PC-9 (cell line): Measurements from ENCODE around the gene CRYBA1. TPM values are rescaled to one million over a fixed set of nuclear protein-coding genes. Genes with fewer than 3 reads are reported as not detected.
"Not testable (repeated sequence)": the region's sequence is repeated elsewhere in the genome, so short reads cannot be mapped to it uniquely, and the experiment has no call there.

Experiments
- BruUV-seq: library from RNA; stranded (reverse); fragments of 400-500 nt; replicated peaks from 2 replicates; lab custom pipeline; 2021; lab: Mats Ljungman, UMichigan
- CTCF ChIA-PET: fragments of 300-600 bp; sonication (Branson Sonifier 250); formaldehyde crosslinking; loops from one replicate; lab custom pipeline; 2022; ENCODE audit warnings: antibody characterized with exemption; lab: Charles Lee
- POLR2A ChIA-PET: fragments of 300-600 bp; sonication (Branson Sonifier 250); formaldehyde crosslinking; loops from one replicate; lab custom pipeline; 2022; ENCODE audit warnings: antibody characterized with exemption; ENCODE audit not compliant: unreplicated experiment; lab: Charles Lee
- DNase-seq, 2 experiments: peaks; one replicate each; pipeline versions ENCODE4 v3.0.0 to v3.0.0-alpha.2; 2015 to 2022; ENCODE audit warnings: mixed read lengths in 1 of 2
- H2AFZ ChIP-seq: fragments of 200-600 bp; sonication (generic); 2 replicates; pipeline ENCODE4 v1.8.1; 2017; ENCODE audit warnings: antibody characterized with exemption
- H3F3A ChIP-seq: fragments of 200-600 bp; sonication (generic); 2 replicates; pipeline ENCODE4 v1.8.1; 2017; ENCODE audit warnings: antibody characterized with exemption, mild to moderate bottlenecking, low read depth; ENCODE audit not compliant: insufficient read depth
- H3K27ac ChIP-seq: fragments of 200-600 bp; sonication (generic); 2 replicates; pipeline ENCODE4 v1.6.1; 2016; ENCODE audit warnings: mixed run types
- H3K27me3 ChIP-seq: fragments of 200-600 bp; sonication (generic); 2 replicates; pipeline ENCODE4 v1.6.1; 2016; ENCODE audit warnings: low read depth, mixed run types; ENCODE audit not compliant: insufficient read depth
- H3K36me3 ChIP-seq: fragments of 200-600 bp; sonication (generic); 2 replicates; pipeline ENCODE4 v1.6.1; 2016; ENCODE audit warnings: low read depth, mixed run types
- H3K4me1 ChIP-seq: fragments of 200-600 bp; sonication (generic); replicated peaks from 2 replicates; pipeline ENCODE4 v1.6.1; 2016; ENCODE audit warnings: mixed run types; ENCODE audit not compliant: insufficient read depth
- H3K4me2 ChIP-seq: fragments of 200-600 bp; sonication (generic); 2 replicates; pipeline ENCODE4 v1.6.1; 2017; ENCODE audit warnings: mixed run types
- H3K4me3 ChIP-seq: fragments of 200-600 bp; sonication (generic); 2 replicates; pipeline ENCODE4 v1.6.1; 2016; ENCODE audit warnings: mixed run types
- H3K79me2 ChIP-seq: fragments of 200-600 bp; sonication (generic); 2 replicates; pipeline ENCODE4 v1.6.1; 2017; ENCODE audit warnings: low read depth, mixed run types
- H3K9me2 ChIP-seq: fragments of 200-600 bp; sonication (generic); 2 replicates; pipeline ENCODE4 v1.8.1; 2017; ENCODE audit warnings: mild to moderate bottlenecking; ENCODE audit not compliant: insufficient read depth
- H3K9me3 ChIP-seq: fragments of 200-600 bp; sonication (generic); 2 replicates; pipeline ENCODE4 v1.8.1; 2016; ENCODE audit warnings: low read depth; ENCODE audit not compliant: insufficient read depth
- H4K20me1 ChIP-seq: fragments of 200-600 bp; sonication (generic); 2 replicates; pipeline ENCODE4 v1.8.1; 2017; ENCODE audit not compliant: insufficient read depth
- EZH2 ChIP-seq: fragments of 200-600 bp; sonication (generic); IDR thresholded peaks from 2 replicates; pipeline ENCODE4 v1.8.0; 2017; ENCODE audit warnings: antibody characterized with exemption, low read depth
- intact Hi-C: fragments of 100-400 bp; cut with micrococcal nuclease; formaldehyde crosslinking; loops from one replicate; pipeline ENCODE4 v1.10.0; 2022; ENCODE audit not compliant: unreplicated experiment
- total RNA-seq: library from RNA; stranded (reverse); gene quantifications from 2 replicates; pipeline ENCODE4 v1.2.3, GENCODE V29; 2021
- TF ChIP-seq, protein P1 (sequence below): fragments of 200-600 bp; sonication (generic); conservative IDR thresholded peaks from 2 replicates; pipeline ENCODE4 v1.6.1; 2017; ENCODE audit warnings: mixed run types, antibody characterized with exemption, mild to moderate bottlenecking, moderate library complexity

CRYBA1 gene
- total RNA-seq, 1 experiment from 2014 or later, result not detected

DNA sequence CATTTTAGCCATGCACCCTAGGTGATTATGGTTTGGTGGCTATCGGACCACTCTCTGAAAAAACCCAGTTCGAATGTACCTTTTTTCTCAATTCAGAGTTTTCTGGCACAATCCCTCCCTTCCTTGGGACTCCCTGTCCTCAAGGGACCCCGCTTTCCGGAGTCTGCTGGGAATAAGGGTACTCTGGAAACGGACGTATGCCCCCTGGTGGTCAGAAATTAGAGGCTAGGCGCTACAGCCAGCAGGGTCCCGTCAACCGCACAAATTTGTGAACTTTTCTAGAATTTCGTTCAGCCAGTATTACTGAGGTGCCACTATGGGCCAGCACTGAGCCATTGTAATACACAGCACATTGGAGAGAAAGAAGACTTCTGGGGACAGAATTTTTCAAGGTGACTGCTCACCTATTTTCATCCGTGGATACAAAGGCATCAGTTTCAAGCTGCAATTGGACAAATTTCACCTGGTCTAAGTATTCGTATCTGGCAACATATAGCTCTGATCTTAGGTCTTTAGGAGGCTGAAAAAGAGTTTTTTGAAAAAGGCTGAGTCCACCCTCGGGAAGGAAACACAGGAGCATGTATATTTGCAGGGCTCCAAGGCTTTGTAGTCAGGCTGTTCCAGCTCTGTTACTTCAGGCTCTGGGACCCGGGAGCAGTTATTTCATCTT, 27.1 kb upstream of the CRYBA1 start:
- TF ChIP-seq, protein P1, sequence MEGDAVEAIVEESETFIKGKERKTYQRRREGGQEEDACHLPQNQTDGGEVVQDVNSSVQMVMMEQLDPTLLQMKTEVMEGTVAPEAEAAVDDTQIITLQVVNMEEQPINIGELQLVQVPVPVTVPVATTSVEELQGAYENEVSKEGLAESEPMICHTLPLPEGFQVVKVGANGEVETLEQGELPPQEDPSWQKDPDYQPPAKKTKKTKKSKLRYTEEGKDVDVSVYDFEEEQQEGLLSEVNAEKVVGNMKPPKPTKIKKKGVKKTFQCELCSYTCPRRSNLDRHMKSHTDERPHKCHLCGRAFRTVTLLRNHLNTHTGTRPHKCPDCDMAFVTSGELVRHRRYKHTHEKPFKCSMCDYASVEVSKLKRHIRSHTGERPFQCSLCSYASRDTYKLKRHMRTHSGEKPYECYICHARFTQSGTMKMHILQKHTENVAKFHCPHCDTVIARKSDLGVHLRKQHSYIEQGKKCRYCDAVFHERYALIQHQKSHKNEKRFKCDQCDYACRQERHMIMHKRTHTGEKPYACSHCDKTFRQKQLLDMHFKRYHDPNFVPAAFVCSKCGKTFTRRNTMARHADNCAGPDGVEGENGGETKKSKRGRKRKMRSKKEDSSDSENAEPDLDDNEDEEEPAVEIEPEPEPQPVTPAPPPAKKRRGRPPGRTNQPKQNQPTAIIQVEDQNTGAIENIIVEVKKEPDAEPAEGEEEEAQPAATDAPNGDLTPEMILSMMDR, result peak; percentile 95
- TF ChIP-seq EZH2, result no peak
- no peaks in the 10 kb centered on the region for H4K20me1 ChIP-seq
- peaks cover 13% of the 10 kb centered on the region for H3K4me1 ChIP-seq
- no peaks in the 10 kb centered on the region for H3K79me2 ChIP-seq
- POLR2A ChIA-PET, result interaction anchor here (0.5 to 0.7 kb wide), 2 partner anchors 87 to 347 kb away, joined by 3 to 4 read pairs; partner anchors contain the start of gene ABHD15
- peak overlapping the region; percentile 35; the same call in 1 of the 2 replicates for H3K4me2 ChIP-seq
- no peaks in the 10 kb centered on the region for H3K36me3 ChIP-seq
- H3K9me2 ChIP-seq, result no peaks in the 10 kb centered on the region
- BruUV-seq, result no TSS peak
- peaks cover 16% of the 10 kb centered on the region; the same call in 1 of the 2 replicates for H3F3A ChIP-seq
- H3K27me3 ChIP-seq, result no peaks in the 10 kb centered on the region
- DNase-seq, result peak; percentile 70 to 80
- no peak overlapping the region for H3K4me3 ChIP-seq
- CTCF ChIA-PET, result interaction anchor here (0.5 to 2.2 kb wide), 11 partner anchors 17 to 268 kb away, joined by 3 to 29 read pairs (median 5); no protein-coding TSS in a partner anchor
- 0 out of 2 replicates have a peak overlapping the region, but pooled peaks have one; percentile 18 for H2AFZ ChIP-seq
- H3K27ac ChIP-seq, result no peak overlapping the region
- intact Hi-C loops, result loop anchor here (1.0 to 5.0 kb wide), 4 partner anchors 41 to 95 kb away; partner anchors contain the start of gene NUFIP2
- H3K9me3 ChIP-seq, result no peaks in the 10 kb centered on the region

DNA sequence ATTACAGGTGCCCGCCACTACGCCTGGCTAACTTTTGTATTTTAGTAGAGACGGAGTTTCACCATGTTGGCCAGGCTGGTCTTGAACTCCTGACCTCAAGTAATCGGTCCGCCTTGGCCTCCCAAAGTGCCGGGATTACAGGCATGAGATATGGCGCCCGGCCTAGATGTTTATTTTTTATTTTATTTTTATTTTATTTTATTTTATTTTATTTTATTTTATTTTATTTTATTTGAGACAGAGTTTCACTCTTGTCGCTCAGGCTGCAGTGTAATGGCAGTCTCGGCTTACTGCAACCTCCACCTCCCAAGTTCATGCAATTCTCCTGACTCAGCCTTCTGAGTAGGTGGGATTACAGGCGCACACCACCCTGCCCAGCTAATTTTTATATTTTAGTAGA, 25.3 kb upstream of the CRYBA1 start:
- H3K4me2 ChIP-seq, H3K9me3 ChIP-seq, H3K9me2 ChIP-seq, intact Hi-C loops, H3K4me3 ChIP-seq, H4K20me1 ChIP-seq, POLR2A ChIA-PET, DNase-seq, H3K27me3 ChIP-seq, BruUV-seq, H3K79me2 ChIP-seq, H3K27ac ChIP-seq, H2AFZ ChIP-seq, CTCF ChIA-PET, H3K36me3 ChIP-seq: not testable (repeated sequence)
- peaks cover 24% of the 10 kb centered on the region; the same call in 1 of the 2 replicates for H3F3A ChIP-seq
- peaks cover 13% of the 10 kb centered on the region for H3K4me1 ChIP-seq

DNA sequence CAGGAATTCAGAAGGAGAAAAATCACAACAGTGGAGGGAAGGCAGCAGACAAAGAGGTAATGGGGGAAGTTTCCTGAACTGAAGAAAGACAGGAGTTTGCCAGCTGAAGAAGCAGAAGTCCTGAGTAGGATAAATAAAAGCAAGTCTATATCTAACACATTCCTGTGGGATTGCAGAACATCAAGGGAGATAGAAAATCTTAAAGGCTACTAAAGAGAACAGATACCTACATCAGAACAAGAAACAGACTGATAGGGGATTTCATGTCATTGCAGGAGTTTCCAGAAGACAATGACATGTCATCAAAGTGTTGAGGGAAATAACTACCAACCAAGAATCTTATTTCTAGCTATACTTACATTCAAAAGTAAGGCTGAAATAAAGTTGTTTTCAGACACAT, 21.3 kb upstream of the CRYBA1 start:
- Histone ChIP-seq H3K4me2 (no peak overlapping the region), H3K4me3 (no peak overlapping the region), H3K27ac (no peak overlapping the region), H3K79me2 (no peaks in the 10 kb centered on the region), H3K4me1 (no peaks in the 10 kb centered on the region), H3F3A (peaks cover 13% of the 10 kb centered on the region; the same call in 1 of the 2 replicates), H3K9me2 (no peaks in the 10 kb centered on the region), H3K36me3 (no peaks in the 10 kb centered on the region), H2AFZ (no peak overlapping the region), H3K9me3 (no peaks in the 10 kb centered on the region; the same call in 1 of the 2 replicates), H4K20me1 (no peaks in the 10 kb centered on the region), H3K27me3 (no peaks in the 10 kb centered on the region)
- DNase-seq, result no peak
- intact Hi-C loops, result no loop called here
- TF ChIP-seq, protein P1, result no peak
- TF ChIP-seq EZH2, result no peak
- BruUV-seq, result no TSS peak
- POLR2A ChIA-PET, result interaction anchor here (0.7 kb wide), 2 partner anchors 68 to 323 kb away, joined by 3 to 5 read pairs; partner anchors contain the start of gene NUFIP2
- CTCF ChIA-PET, result no interaction called here
